Measurements from ENCODE around the gene NIN.

GRCh38 chr14:50762001-50762930 is 68.7 kb downstream of the NIN start:
- TF ChIP-seq RARB (CRISPR knock-in tag; IDR thresholded peaks at IDR 0.05) (no peak), ZNF565 (CRISPR knock-in tag; conservative IDR thresholded peaks at IDR 0.05; ENCODE audit: low read depth) (no peak), ZC3H10 (CRISPR knock-in tag; IDR thresholded peaks at IDR 0.05) (no peak), PATZ1 (CRISPR knock-in tag; IDR thresholded peaks at IDR 0.05; ENCODE audit: borderline replicate concordance) (no peak)
- TF ChIP-seq, protein P1, sequence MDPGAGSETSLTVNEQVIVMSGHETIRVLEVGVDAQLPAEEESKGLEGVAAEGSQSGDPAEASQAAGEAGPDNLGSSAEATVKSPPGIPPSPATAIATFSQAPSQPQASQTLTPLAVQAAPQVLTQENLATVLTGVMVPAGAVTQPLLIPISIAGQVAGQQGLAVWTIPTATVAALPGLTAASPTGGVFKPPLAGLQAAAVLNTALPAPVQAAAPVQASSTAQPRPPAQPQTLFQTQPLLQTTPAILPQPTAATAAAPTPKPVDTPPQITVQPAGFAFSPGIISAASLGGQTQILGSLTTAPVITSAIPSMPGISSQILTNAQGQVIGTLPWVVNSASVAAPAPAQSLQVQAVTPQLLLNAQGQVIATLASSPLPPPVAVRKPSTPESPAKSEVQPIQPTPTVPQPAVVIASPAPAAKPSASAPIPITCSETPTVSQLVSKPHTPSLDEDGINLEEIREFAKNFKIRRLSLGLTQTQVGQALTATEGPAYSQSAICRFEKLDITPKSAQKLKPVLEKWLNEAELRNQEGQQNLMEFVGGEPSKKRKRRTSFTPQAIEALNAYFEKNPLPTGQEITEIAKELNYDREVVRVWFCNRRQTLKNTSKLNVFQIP (CRISPR knock-in tag; IDR thresholded peaks at IDR 0.05; ENCODE audit: borderline replicate concordance, low read depth): no peak

All from SK-N-SH treated with all-trans-retinoic acid at 6 μM for 48 hours (cell line).